ENCODE measurements around the gene ARHGAP26.

The ARHGAP26 gene

DNA sequence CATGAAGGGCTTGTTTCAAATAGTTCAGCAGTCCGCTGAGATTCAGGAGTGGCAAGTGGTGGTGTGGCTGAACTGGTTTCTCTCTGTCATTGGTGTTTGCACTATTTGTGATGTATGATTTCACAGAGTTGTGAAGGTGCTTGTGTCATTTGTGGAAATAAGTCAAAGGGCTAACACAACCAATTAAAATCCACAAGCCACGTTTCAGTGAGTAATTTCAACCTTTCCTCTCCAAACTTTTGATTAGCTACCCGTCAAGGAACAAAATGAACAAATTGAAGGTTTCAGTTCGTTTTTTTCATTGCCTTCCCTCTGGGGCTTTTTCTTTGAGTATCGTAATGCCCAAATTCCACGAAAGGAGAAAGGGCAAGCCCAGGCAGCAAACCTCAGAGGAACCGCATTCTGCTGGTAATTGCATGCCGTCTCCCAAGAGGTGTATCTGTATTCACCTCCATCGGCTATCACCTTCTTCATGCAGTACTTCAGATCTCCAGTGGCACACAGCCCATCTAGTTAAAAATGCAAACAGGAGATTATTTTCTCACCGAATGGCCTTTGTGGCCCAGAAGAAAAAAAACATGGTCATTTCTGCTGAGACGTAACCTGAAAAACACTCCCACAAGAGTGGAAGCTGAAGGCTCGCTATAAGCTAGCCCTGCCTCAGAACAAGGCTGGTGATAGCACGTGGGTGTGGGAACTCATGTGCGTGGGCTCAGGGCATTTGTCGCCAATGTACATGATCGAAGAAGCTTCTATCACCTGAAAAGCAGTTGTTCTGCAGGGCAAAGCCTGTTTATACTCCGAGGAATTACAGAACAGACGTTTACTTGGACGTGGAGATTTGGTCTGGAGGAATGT lies 436.2 kb downstream of the ARHGAP26 start:
- no peak overlapping the region for H3K4me3 ChIP-seq (replicated peaks; ENCODE audit: low read depth, low read length)
- no peak for TF ChIP-seq CTCF (IDR thresholded peaks at IDR 0.05; ENCODE audit: low read depth, low read length, missing control alignments)
- no peak for DNase-seq (ENCODE audit: extremely low read depth, low read depth)

DNA sequence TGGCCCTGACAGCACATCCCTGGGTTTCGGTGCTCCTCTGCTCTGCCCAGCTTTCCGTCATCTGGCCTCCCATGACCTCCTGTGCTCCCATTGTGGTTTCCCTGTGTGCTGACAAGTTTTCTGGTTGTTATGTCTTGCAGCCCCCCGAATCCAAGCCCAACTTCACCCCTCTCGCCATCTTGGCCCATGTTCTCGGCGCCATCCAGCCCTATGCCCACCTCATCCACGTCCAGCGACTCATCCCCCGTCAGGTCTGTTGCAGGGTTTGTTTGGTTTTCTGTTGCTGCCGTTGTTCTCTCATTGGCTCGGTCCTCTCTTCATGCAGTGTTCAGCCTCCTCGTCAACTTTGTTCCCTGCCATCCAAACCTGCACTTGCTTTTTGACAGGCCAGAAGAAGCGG lies 436.9 kb downstream of the ARHGAP26 start:
- no peak for DNase-seq (ENCODE audit: extremely low read depth, low read depth)
- TF ChIP-seq CTCF (IDR thresholded peaks at IDR 0.05; ENCODE audit: low read depth, low read length, missing control alignments) = no peak
- no peak overlapping the region for H3K4me3 ChIP-seq (replicated peaks; ENCODE audit: low read depth, low read length)

GRCh38 chr5:143207563-143208364 lies 437.6 kb downstream of the ARHGAP26 start:
- TF ChIP-seq CTCF (IDR thresholded peaks at IDR 0.05; ENCODE audit: low read depth, low read length, missing control alignments) = no peak
- DNase-seq (ENCODE audit: extremely low read depth, low read depth) = no peak
- H3K4me3 ChIP-seq (replicated peaks; ENCODE audit: low read depth, low read length) = no peak overlapping the region

DNA sequence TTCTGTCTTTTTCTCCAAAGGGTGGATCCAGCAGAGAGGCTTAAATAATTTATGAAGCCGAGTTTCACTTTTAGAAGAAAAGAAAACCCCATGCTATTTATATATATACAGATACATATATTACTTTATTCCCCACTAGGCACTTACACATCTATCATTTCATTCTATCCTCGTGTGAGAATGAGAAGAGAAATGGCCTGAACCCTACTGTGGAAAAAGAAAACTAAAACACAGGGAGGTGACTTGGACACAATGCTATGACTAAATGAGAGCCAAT lies 438.1 kb downstream of the ARHGAP26 start:
- DNase-seq (ENCODE audit: extremely low read depth, low read depth) = no peak
- TF ChIP-seq CTCF (IDR thresholded peaks at IDR 0.05; ENCODE audit: low read depth, low read length, missing control alignments) = no peak
- H3K4me3 ChIP-seq (replicated peaks; ENCODE audit: low read depth, low read length) = no peak overlapping the region

- no peak for DNase-seq (ENCODE audit: extremely low read depth, low read depth)
- no peak overlapping the region for H3K4me3 ChIP-seq (replicated peaks; ENCODE audit: low read depth, low read length)
- TF ChIP-seq CTCF (IDR thresholded peaks at IDR 0.05; ENCODE audit: low read depth, low read length, missing control alignments) = peak; percentile 23
Measured at GRCh38 chr5:143208781-143209510, 438.8 kb downstream of the ARHGAP26 start.

- no peak for DNase-seq (ENCODE audit: extremely low read depth, low read depth)
- no peak overlapping the region for H3K4me3 ChIP-seq (replicated peaks; ENCODE audit: low read depth, low read length)
- no peak for TF ChIP-seq CTCF (IDR thresholded peaks at IDR 0.05; ENCODE audit: low read depth, low read length, missing control alignments)
Measured at GRCh38 chr5:143209881-143210395, 439.8 kb downstream of the ARHGAP26 start.

Measured in HFF-Myc (cell line).